BLaER1 treated with 17β-estradiol and CSF1 and Interleukin-3, amounts not matched to agents 10 nM and 100 nM (cell line): Measurements from ENCODE around the gene DHRS1.
"Not testable (repeated sequence)": the region's sequence is repeated elsewhere in the genome, so short reads cannot be mapped to it uniquely, and the experiment has no call there.

Experiments
- H3K27ac ChIP-seq, 11 experiments: shearing (Covaris generic); formaldehyde crosslinking; 2 replicates each; pipeline ENCODE4 v1.8.1; 2022
- H3K27me3 ChIP-seq, 11 experiments: shearing (Covaris generic); formaldehyde crosslinking; 2 replicates each; pipeline ENCODE4 v1.8.1; 2022
- H3K36me3 ChIP-seq, 11 experiments: shearing (Covaris generic); formaldehyde crosslinking; 2 replicates each; pipeline ENCODE4 v1.8.1; 2022
- H3K4me1 ChIP-seq, 10 experiments: shearing (Covaris generic); formaldehyde crosslinking; 2 replicates each; pipeline ENCODE4 v1.8.1; 2022
- H3K4me2 ChIP-seq, 11 experiments: shearing (Covaris generic); formaldehyde crosslinking; 2 replicates each; pipeline ENCODE4 v1.8.1; 2022
- H3K4me3 ChIP-seq, 10 experiments: shearing (Covaris generic); formaldehyde crosslinking; 2 replicates each; pipeline ENCODE4 v1.8.1; 2022
- H3K9ac ChIP-seq, 11 experiments: shearing (Covaris generic); formaldehyde crosslinking; 2 replicates each; pipeline ENCODE4 v1.8.1; 2022
- H3K9me3 ChIP-seq, 11 experiments: shearing (Covaris generic); formaldehyde crosslinking; replicated peaks in 1 of 11; 2 replicates each; pipeline ENCODE4 v1.8.1; 2022
- H4K20me1 ChIP-seq, 11 experiments: shearing (Covaris generic); formaldehyde crosslinking; 2 replicates each; pipeline ENCODE4 v1.8.1; 2022
- Cebpa-rat ChIP-seq, 11 experiments: shearing (Covaris generic); IDR thresholded peaks; 2 replicates each; pipeline ENCODE4 v1.8.1; 2022

Gene DHRS1

GRCh38 chr14:24252289-24253124, 47.1 kb downstream of the DHRS1 start:
- Histone ChIP-seq H3K4me3 (no peak overlapping the region), H3K9ac (no peak overlapping the region), H3K27me3 (no peaks in the 10 kb centered on the region), H4K20me1 (no peaks in the 10 kb centered on the region), H3K36me3 (peaks cover 0 to 61% (median 28%) of the 10 kb centered on the region in 11 experiments; a peak in 13 of 22 replicates), H3K4me2 (no peak overlapping the region; a peak in 1 of 22 replicates), H3K4me1 (peaks cover 9 to 22% (median 13%) of the 10 kb centered on the region in 10 experiments), H3K9me3 (no peaks in the 10 kb centered on the region), H3K27ac (no peak overlapping the region)
- TF ChIP-seq Cebpa-rat (IDR thresholded peaks at IDR 0.05) = no peak

- Histone ChIP-seq H3K4me2 (no peak overlapping the region; a peak in 1 of 22 replicates), H3K27ac (no peak overlapping the region), H4K20me1 (no peaks in the 10 kb centered on the region), H3K9me3 (no peaks in the 10 kb centered on the region), H3K36me3 (peaks cover 0 to 60% (median 28%) of the 10 kb centered on the region in 11 experiments; a peak in 13 of 22 replicates), H3K4me1 (peaks cover 9 to 28% (median 18%) of the 10 kb centered on the region in 10 experiments), H3K4me3 (no peak overlapping the region), H3K9ac (no peak overlapping the region), H3K27me3 (no peaks in the 10 kb centered on the region)
- TF ChIP-seq Cebpa-rat (IDR thresholded peaks at IDR 0.05) = no peak
These were observed 47.7 kb downstream of the DHRS1 start for GRCh38 chr14:24251880-24252288.

- TF ChIP-seq Cebpa-rat (IDR thresholded peaks at IDR 0.05) = no peak
- Histone ChIP-seq H3K4me1 (peaks cover 9 to 35% (median 25%) of the 10 kb centered on the region in 10 experiments), H3K9me3 (no peaks in the 10 kb centered on the region), H3K27ac (peak overlapping the region in 3 of 11 experiments; percentile 4 to 25 (median 9); a peak in 2 of 22 replicates), H3K9ac (peak overlapping the region in 3 of 11 experiments; percentile 4 to 5 (median 5); a peak in 2 of 22 replicates), H3K4me3 (no peak overlapping the region), H3K36me3 (peaks cover 0 to 44% (median 26%) of the 10 kb centered on the region in 11 experiments; a peak in 13 of 22 replicates), H4K20me1 (no peaks in the 10 kb centered on the region), H3K4me2 (peak overlapping the region; percentile 11 to 62 (median 46); a peak in 20 of 22 replicates), H3K27me3 (no peaks in the 10 kb centered on the region)
These were observed 49.2 kb downstream of the DHRS1 start for GRCh38 chr14:24250354-24250753.

- no peaks in the 10 kb centered on the region for H3K27me3 ChIP-seq
- no peaks in the 10 kb centered on the region for H4K20me1 ChIP-seq
- no peaks in the 10 kb centered on the region for H3K9me3 ChIP-seq
- no peak overlapping the region for H3K9ac ChIP-seq
- H3K4me2 ChIP-seq = peak overlapping the region in 1 of 11 experiments; percentile 57; a peak in 1 of 22 replicates
- no peak for TF ChIP-seq Cebpa-rat (IDR thresholded peaks at IDR 0.05)
- peaks cover 0 to 35% (median 17%) of the 10 kb centered on the region in 11 experiments; a peak in 11 of 22 replicates for H3K36me3 ChIP-seq
- no peak overlapping the region for H3K27ac ChIP-seq
- H3K4me1 ChIP-seq = peaks cover 9 to 44% (median 25%) of the 10 kb centered on the region in 10 experiments
- H3K4me3 ChIP-seq = no peak overlapping the region
These were observed 50.2 kb downstream of the DHRS1 start for GRCh38 chr14:24249230-24250021.

- Histone ChIP-seq H4K20me1 (no peaks in the 10 kb centered on the region), H3K4me3 (no peak overlapping the region), H3K9ac (0 out of 22 replicates have a peak overlapping the region, but pooled peaks of 2 of the 11 experiments have one; percentile 49 to 53), H3K4me2 (peak overlapping the region in 8 of 11 experiments; percentile 20 to 80 (median 56); a peak in 14 of 22 replicates), H3K36me3 (peaks cover 0 to 15% (median 0%) of the 10 kb centered on the region in 11 experiments; a peak in 7 of 22 replicates), H3K9me3 (no peaks in the 10 kb centered on the region), H3K27me3 (no peaks in the 10 kb centered on the region), H3K4me1 (peaks cover 18 to 55% (median 39%) of the 10 kb centered on the region in 10 experiments), H3K27ac (peak overlapping the region in 3 of 11 experiments; percentile 28 to 58 (median 53); a peak in 4 of 22 replicates)
- TF ChIP-seq Cebpa-rat (IDR thresholded peaks at IDR 0.05) = no peak
These were observed 52.2 kb downstream of the DHRS1 start for GRCh38 chr14:24247422-24247821.

- no peaks in the 10 kb centered on the region for H3K27me3 ChIP-seq
- H3K9me3 ChIP-seq = no peaks in the 10 kb centered on the region
- H3K36me3 ChIP-seq = peaks cover 0 to 12% (median 0%) of the 10 kb centered on the region in 11 experiments; a peak in 4 of 22 replicates
- peaks cover 18 to 52% (median 39%) of the 10 kb centered on the region in 10 experiments for H3K4me1 ChIP-seq
- peaks cover 2 to 3% (median 3%) of the 10 kb centered on the region in 11 experiments; a peak in 19 of 22 replicates for H4K20me1 ChIP-seq
- no peak overlapping the region for H3K4me3 ChIP-seq
- H3K4me2 ChIP-seq = peak overlapping the region; percentile 5 to 80 (median 51); a peak in 21 of 22 replicates
- TF ChIP-seq Cebpa-rat (IDR thresholded peaks at IDR 0.05) = no peak
- peak overlapping the region in 9 of 11 experiments; percentile 6 to 61 (median 47); a peak in 14 of 22 replicates for H3K27ac ChIP-seq
- peak overlapping the region in 10 of 11 experiments; percentile 23 to 67 (median 46); a peak in 17 of 22 replicates for H3K9ac ChIP-seq
These were observed 52.8 kb downstream of the DHRS1 start for GRCh38 chr14:24246765-24247212.

- Histone ChIP-seq H3K4me1 (peaks cover 28 to 51% (median 43%) of the 10 kb centered on the region in 10 experiments), H3K36me3 (peaks cover 8 to 24% (median 11%) of the 10 kb centered on the region in 11 experiments), H4K20me1 (peaks cover 15 to 18% (median 17%) of the 10 kb centered on the region in 11 experiments; a peak in 20 of 22 replicates)
- H3K9me3 ChIP-seq, H3K27me3 ChIP-seq, H3K4me2 ChIP-seq, H3K27ac ChIP-seq, H3K9ac ChIP-seq, H3K4me3 ChIP-seq: not testable (repeated sequence)
These were observed 54.2 kb downstream of the DHRS1 start for GRCh38 chr14:24245350-24245749.

GRCh38 chr14:24243336-24243836, 56.2 kb downstream of the DHRS1 start:
- Histone ChIP-seq H4K20me1 (peaks cover 26 to 38% (median 36%) of the 10 kb centered on the region in 11 experiments; a peak in 20 of 22 replicates), H3K27me3 (no peaks in the 10 kb centered on the region), H3K9ac (peak overlapping the region; percentile 85 to 96 (median 93)), H3K36me3 (peaks cover 28 to 35% (median 29%) of the 10 kb centered on the region in 11 experiments), H3K4me3 (peak overlapping the region; percentile 67 to 83 (median 74)), H3K27ac (peak overlapping the region; percentile 91 to 99 (median 97)), H3K4me1 (peaks cover 41 to 66% (median 59%) of the 10 kb centered on the region in 10 experiments), H3K9me3 (no peaks in the 10 kb centered on the region), H3K4me2 (peak overlapping the region; percentile 85 to 99 (median 94))
- no peak for TF ChIP-seq Cebpa-rat (IDR thresholded peaks at IDR 0.05)
